GM21825 (cell line): ENCODE results near the gene PNLIP.

Experiments used
- ATAC-seq: cut with Tn5 transposase; IDR thresholded peaks from one replicate; pipeline ENCODE4 v1.9.1; 2021; ENCODE audit warnings: mild to moderate bottlenecking, moderate library complexity; ENCODE audit not compliant: unreplicated experiment

The PNLIP gene

GRCh38 chr10:116613471-116613870, 67.7 kb downstream of the PNLIP start:
- no peak for ATAC-seq

- ATAC-seq = no peak
Measured at GRCh38 chr10:116614796-116615195, 69.1 kb downstream of the PNLIP start.

- no peak for ATAC-seq
Measured at GRCh38 chr10:116615199-116615776, 69.6 kb downstream of the PNLIP start.
